GM06990 (cell line): ENCODE data around the gene TNFSF15.

Source experiments
- DNase-seq: peaks from one replicate; pipeline ENCODE4 v3.0.0-alpha.2; 2011; ENCODE audit not compliant: insufficient read length; ENCODE audit errors: extremely low read depth
- H3K27me3 ChIP-seq: replicated peaks from 2 replicates; pipeline ENCODE4 v1.6.0; 2011; ENCODE audit warnings: low read length; ENCODE audit not compliant: control insufficient read depth, insufficient read depth
- H3K36me3 ChIP-seq: 2 replicates; pipeline ENCODE4 v1.5.1; 2011; ENCODE audit warnings: low read length; ENCODE audit not compliant: control insufficient read depth, insufficient read depth
- H3K4me3 ChIP-seq: replicated peaks from 2 replicates; pipeline ENCODE4 v1.5.1; 2011; ENCODE audit warnings: low read depth, mild to moderate bottlenecking, control low read depth, low read length
- CTCF ChIP-seq: IDR thresholded peaks from 2 replicates; pipeline ENCODE4 v1.5.1; 2011; ENCODE audit warnings: low read length, control low read depth, mild to moderate bottlenecking, inconsistent platforms; ENCODE audit not compliant: insufficient read depth, poor library complexity, severe bottlenecking

TNFSF15 gene

GRCh38 chr9:114759512-114760341 is 46.1 kb downstream of the TNFSF15 start:
- Histone ChIP-seq H3K27me3 (no peaks in the 10 kb centered on the region; the same call in 1 of the 2 replicates), H3K36me3 (no peaks in the 10 kb centered on the region), H3K4me3 (no peak overlapping the region)
- no peak for DNase-seq
- no peak for TF ChIP-seq CTCF

GRCh38 chr9:114757984-114758383 is 47.9 kb downstream of the TNFSF15 start:
- Histone ChIP-seq H3K27me3 (no peaks in the 10 kb centered on the region), H3K36me3 (no peaks in the 10 kb centered on the region), H3K4me3 (no peak overlapping the region)
- no peak for TF ChIP-seq CTCF
- DNase-seq: no peak

- H3K36me3 ChIP-seq: no peaks in the 10 kb centered on the region
- H3K4me3 ChIP-seq: no peak overlapping the region
- DNase-seq: no peak
- TF ChIP-seq CTCF: no peak
- no peaks in the 10 kb centered on the region for H3K27me3 ChIP-seq
These were observed 48.4 kb downstream of the TNFSF15 start for GRCh38 chr9:114757395-114757794.

- H3K36me3 ChIP-seq: no peaks in the 10 kb centered on the region
- no peaks in the 10 kb centered on the region for H3K27me3 ChIP-seq
- no peak for DNase-seq
- no peak overlapping the region for H3K4me3 ChIP-seq
- TF ChIP-seq CTCF: no peak
These were observed 48.9 kb downstream of the TNFSF15 start for GRCh38 chr9:114756920-114757319.

GRCh38 chr9:114754581-114754980 is 51.3 kb downstream of the TNFSF15 start:
- Histone ChIP-seq H3K27me3 (no peaks in the 10 kb centered on the region), H3K4me3 (no peak overlapping the region), H3K36me3 (no peaks in the 10 kb centered on the region)
- TF ChIP-seq CTCF: no peak
- no peak for DNase-seq
